OCI-M2 (cell line): ENCODE results near the gene C1S.
"Not testable (repeated sequence)": the region's sequence is repeated elsewhere in the genome, so short reads cannot be mapped to it uniquely, and the experiment has no call there.

ENCODE experiments used
- DNase-seq: peaks from one replicate; lab custom pipeline; 2025; ENCODE audit not compliant: unreplicated experiment; lab: John Stamatoyannopoulos, UW

C1S gene

GRCh38 chr12:7046383-7047105 is 14.0 kb upstream of the C1S start:
- DNase-seq = no peak

GRCh38 chr12:7047306-7047705 is 13.2 kb upstream of the C1S start:
- DNase-seq = no peak

- DNase-seq = not testable (repeated sequence)
Measured at GRCh38 chr12:7049445-7049951, 11.0 kb upstream of the C1S start.

- not testable (repeated sequence) for DNase-seq
Measured at GRCh38 chr12:7049973-7050372, 10.5 kb upstream of the C1S start.

- DNase-seq = no peak
Measured at GRCh38 chr12:7054925-7055324, 5.6 kb upstream of the C1S start.

GRCh38 chr12:7055736-7056135 is 4.8 kb upstream of the C1S start:
- not testable (repeated sequence) for DNase-seq

GRCh38 chr12:7058163-7058845 is 2.2 kb upstream of the C1S start:
- DNase-seq = no peak

- DNase-seq = no peak
Measured at GRCh38 chr12:7058850-7059395, 1.6 kb upstream of the C1S start.

- DNase-seq = no peak
Measured at GRCh38 chr12:7059780-7060179, 738 bp upstream of the C1S start.

GRCh38 chr12:7061138-7061537 is 620 bp downstream of the C1S start:
- no peak for DNase-seq

GRCh38 chr12:7061596-7061995 is 1.1 kb downstream of the C1S start:
- no peak for DNase-seq

- DNase-seq = no peak
Measured at GRCh38 chr12:7064516-7064915, 4.0 kb downstream of the C1S start.

- DNase-seq = no peak
Measured at GRCh38 chr12:7065073-7065623, 4.6 kb downstream of the C1S start.

GRCh38 chr12:7066596-7066995 is 6.1 kb downstream of the C1S start:
- DNase-seq = no peak

- DNase-seq = no peak
Measured at GRCh38 chr12:7067096-7067495, 6.6 kb downstream of the C1S start.

GRCh38 chr12:7068240-7068993 is 7.9 kb downstream of the C1S start:
- DNase-seq = no peak

- no peak for DNase-seq
Measured at GRCh38 chr12:7068994-7069346, 8.5 kb downstream of the C1S start.

GRCh38 chr12:7069386-7069785 is 8.9 kb downstream of the C1S start:
- no peak for DNase-seq

- DNase-seq = no peak
Measured at GRCh38 chr12:7072035-7072434, 11.5 kb downstream of the C1S start.

- DNase-seq = no peak
Measured at GRCh38 chr12:7072554-7072953, 12.0 kb downstream of the C1S start.

- no peak for DNase-seq
Measured at GRCh38 chr12:7073946-7074345, 13.4 kb downstream of the C1S start.
